ENCODE results near the gene NR2E1. TPM values are rescaled to one million over a fixed set of nuclear protein-coding genes. Genes with fewer than 3 reads are reported as not detected.

Gene NR2E1
- total RNA-seq, 1 donor from 2014 or later: not detected

DNA sequence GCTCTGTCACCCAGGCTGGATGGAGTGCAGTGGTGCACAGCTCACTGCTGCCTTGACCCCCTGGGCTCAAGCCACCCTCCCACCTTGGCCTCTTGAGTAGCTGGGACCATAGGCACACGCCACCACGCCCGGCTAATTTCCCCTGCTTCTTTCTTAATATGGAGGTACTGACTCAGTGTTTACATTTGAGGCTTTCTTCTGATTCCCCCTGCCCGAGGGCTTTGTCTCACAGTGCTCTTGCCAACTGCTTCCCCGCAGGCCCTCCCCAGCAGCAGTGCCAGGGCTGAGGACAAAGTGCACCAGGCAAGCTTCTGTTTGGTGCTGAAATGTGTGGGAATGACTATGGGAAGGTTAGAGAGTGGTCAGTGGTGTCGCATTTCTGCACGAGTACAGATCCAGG lies 34.8 kb downstream of the NR2E1 start:
- H3K4me3 Mint-ChIP-seq (ENCODE audit: unreplicated experiment): no peak overlapping the region
- H3K9ac ChIP-seq (ENCODE audit: low read length): no peak overlapping the region
- no peaks in the 10 kb centered on the region for H3K27me3 ChIP-seq (ENCODE audit: insufficient read depth, low read length)
- H3K9me3 Mint-ChIP-seq (ENCODE audit: unreplicated experiment): no peaks in the 10 kb centered on the region
- peaks cover 13% of the 10 kb centered on the region for H3K36me3 Mint-ChIP-seq (ENCODE audit: low read depth, unreplicated experiment)
- H2AFZ ChIP-seq (ENCODE audit: low read depth, low read length): no peak overlapping the region
- H3K79me2 ChIP-seq (ENCODE audit: insufficient read depth, low read length): no peaks in the 10 kb centered on the region
- H3K9me3 ChIP-seq (ENCODE audit: insufficient read depth, low read depth, low read length): no peaks in the 10 kb centered on the region
- no peaks in the 10 kb centered on the region for H3K4me1 Mint-ChIP-seq (ENCODE audit: low read depth, unreplicated experiment)
- DNase-seq (ENCODE audit: low read depth): peak; percentile 62
- H3K4me2 ChIP-seq (ENCODE audit: low read length): no peak overlapping the region
- no peaks in the 10 kb centered on the region for H3K27me3 Mint-ChIP-seq (ENCODE audit: low read depth, unreplicated experiment)
- TF ChIP-seq, protein P1, sequence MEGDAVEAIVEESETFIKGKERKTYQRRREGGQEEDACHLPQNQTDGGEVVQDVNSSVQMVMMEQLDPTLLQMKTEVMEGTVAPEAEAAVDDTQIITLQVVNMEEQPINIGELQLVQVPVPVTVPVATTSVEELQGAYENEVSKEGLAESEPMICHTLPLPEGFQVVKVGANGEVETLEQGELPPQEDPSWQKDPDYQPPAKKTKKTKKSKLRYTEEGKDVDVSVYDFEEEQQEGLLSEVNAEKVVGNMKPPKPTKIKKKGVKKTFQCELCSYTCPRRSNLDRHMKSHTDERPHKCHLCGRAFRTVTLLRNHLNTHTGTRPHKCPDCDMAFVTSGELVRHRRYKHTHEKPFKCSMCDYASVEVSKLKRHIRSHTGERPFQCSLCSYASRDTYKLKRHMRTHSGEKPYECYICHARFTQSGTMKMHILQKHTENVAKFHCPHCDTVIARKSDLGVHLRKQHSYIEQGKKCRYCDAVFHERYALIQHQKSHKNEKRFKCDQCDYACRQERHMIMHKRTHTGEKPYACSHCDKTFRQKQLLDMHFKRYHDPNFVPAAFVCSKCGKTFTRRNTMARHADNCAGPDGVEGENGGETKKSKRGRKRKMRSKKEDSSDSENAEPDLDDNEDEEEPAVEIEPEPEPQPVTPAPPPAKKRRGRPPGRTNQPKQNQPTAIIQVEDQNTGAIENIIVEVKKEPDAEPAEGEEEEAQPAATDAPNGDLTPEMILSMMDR (IDR thresholded peaks at IDR 0.05; ENCODE audit: insufficient read depth, low read depth, low read length): no peak
- TF ChIP-seq EZH2 (IDR thresholded peaks at IDR 0.05; ENCODE audit: insufficient read depth, low read length): no peak
- H4K20me1 ChIP-seq (ENCODE audit: insufficient read depth, low read length): no peaks in the 10 kb centered on the region
- H3K4me1 ChIP-seq (ENCODE audit: insufficient read depth, low read length): peaks cover 7% of the 10 kb centered on the region
- no peaks in the 10 kb centered on the region for H3K36me3 ChIP-seq (ENCODE audit: insufficient read depth, low read length)
- no peak overlapping the region for H3K27ac Mint-ChIP-seq (ENCODE audit: unreplicated experiment)
- no peak overlapping the region for H3K27ac ChIP-seq (ENCODE audit: low read depth, low read length)
- no peak for FAIRE-seq
- H3K4me3 ChIP-seq (ENCODE audit: insufficient read depth, low read depth, low read length): no peak overlapping the region

DNA sequence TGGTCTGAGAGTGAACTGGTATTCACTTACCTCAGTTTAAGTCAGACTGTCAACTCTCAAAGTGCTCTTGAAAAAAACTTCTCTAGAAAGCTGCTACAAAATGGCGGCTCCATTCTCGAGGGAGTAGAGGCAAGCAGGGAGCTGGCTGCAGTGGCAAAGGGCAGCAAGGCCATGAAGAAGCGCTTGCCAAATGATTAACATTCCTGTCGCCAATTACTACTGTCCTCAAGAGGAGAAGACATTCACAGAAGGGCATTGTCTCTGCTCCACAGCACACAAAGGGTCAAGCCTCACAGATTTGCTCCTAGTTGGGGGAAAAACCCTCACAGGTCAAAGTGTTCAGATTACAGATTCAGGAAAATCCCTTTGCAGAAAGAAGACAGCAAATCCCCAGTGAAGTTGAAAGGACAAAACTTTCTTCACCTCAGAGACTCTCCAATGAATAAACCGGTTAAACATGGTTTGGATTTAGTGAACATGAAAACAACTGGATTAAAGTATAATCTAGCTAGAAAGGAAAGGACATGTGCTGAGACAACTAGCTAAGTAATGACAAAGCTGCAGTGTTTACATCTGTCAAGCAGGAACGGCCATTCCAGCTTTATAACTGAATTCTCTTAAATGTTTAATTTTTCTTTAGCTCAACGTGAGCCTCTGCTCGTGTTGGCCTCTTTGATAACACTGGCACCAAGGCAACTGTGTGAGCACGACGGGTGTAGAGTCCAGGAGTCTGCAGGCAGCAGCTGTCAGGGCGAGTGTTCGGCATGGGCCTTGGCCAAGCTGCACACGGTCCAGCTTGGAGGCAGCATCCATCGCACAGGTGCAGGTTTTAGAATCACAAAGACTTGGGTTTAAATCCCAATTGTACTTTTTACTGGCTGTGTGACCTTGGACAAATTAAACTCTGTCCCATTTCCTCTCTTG lies 37.6 kb downstream of the NR2E1 start:
- TF ChIP-seq EZH2 (IDR thresholded peaks at IDR 0.05; ENCODE audit: insufficient read depth, low read length): no peak
- TF ChIP-seq, protein P1 (IDR thresholded peaks at IDR 0.05; ENCODE audit: insufficient read depth, low read depth, low read length): no peak
- no peaks in the 10 kb centered on the region for H3K4me1 Mint-ChIP-seq (ENCODE audit: low read depth, unreplicated experiment)
- Histone ChIP-seq H3K4me2 (ENCODE audit: low read length) (no peak overlapping the region), H3K4me3 (ENCODE audit: insufficient read depth, low read depth, low read length) (no peak overlapping the region), H3K27ac (ENCODE audit: low read depth, low read length) (no peak overlapping the region), H3K36me3 (ENCODE audit: insufficient read depth, low read length) (no peaks in the 10 kb centered on the region), H3K27me3 (ENCODE audit: insufficient read depth, low read length) (no peaks in the 10 kb centered on the region), H3K79me2 (ENCODE audit: insufficient read depth, low read length) (no peaks in the 10 kb centered on the region), H3K4me1 (ENCODE audit: insufficient read depth, low read length) (peaks cover 7% of the 10 kb centered on the region), H4K20me1 (ENCODE audit: insufficient read depth, low read length) (no peaks in the 10 kb centered on the region), H3K9me3 (ENCODE audit: insufficient read depth, low read depth, low read length) (no peaks in the 10 kb centered on the region), H3K9ac (ENCODE audit: low read length) (no peak overlapping the region), H2AFZ (ENCODE audit: low read depth, low read length) (no peak overlapping the region)
- no peak overlapping the region for H3K4me3 Mint-ChIP-seq (ENCODE audit: unreplicated experiment)
- peaks cover 16% of the 10 kb centered on the region for H3K36me3 Mint-ChIP-seq (ENCODE audit: low read depth, unreplicated experiment)
- no peak overlapping the region for H3K27ac Mint-ChIP-seq (ENCODE audit: unreplicated experiment)
- no peaks in the 10 kb centered on the region for H3K27me3 Mint-ChIP-seq (ENCODE audit: low read depth, unreplicated experiment)
- no peak for FAIRE-seq
- DNase-seq (ENCODE audit: low read depth): no peak
- no peaks in the 10 kb centered on the region for H3K9me3 Mint-ChIP-seq (ENCODE audit: unreplicated experiment)

DNA sequence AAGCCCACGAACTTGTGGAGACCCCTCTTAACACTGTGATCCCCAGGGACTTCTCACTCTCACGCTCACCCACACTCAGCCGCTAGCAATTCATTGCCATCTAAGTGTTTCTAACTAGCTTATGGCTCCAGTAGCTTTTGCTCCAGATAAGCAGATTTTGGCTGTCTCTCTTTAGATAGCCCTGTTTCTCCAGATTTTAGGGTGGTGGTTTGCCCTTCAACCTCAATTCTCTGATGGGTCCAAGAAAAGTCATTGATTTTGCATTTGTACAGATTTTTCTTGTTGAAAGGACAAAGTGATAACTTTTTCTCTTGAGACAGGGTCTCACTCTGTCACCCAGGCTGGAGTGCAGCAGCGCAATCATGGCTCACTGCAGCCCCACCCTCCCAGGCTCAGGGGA lies 41.2 kb downstream of the NR2E1 start:
- H2AFZ ChIP-seq (ENCODE audit: low read depth, low read length): no peak overlapping the region
- no peaks in the 10 kb centered on the region for H3K4me1 ChIP-seq (ENCODE audit: insufficient read depth, low read length)
- no peaks in the 10 kb centered on the region for H3K27me3 Mint-ChIP-seq (ENCODE audit: low read depth, unreplicated experiment)
- no peak overlapping the region for H3K4me3 Mint-ChIP-seq (ENCODE audit: unreplicated experiment)
- no peaks in the 10 kb centered on the region for H3K4me1 Mint-ChIP-seq (ENCODE audit: low read depth, unreplicated experiment)
- no peak for FAIRE-seq
- H3K36me3 ChIP-seq (ENCODE audit: insufficient read depth, low read length): peaks cover 5% of the 10 kb centered on the region
- no peak overlapping the region for H3K4me3 ChIP-seq (ENCODE audit: insufficient read depth, low read depth, low read length)
- TF ChIP-seq, protein P1 (IDR thresholded peaks at IDR 0.05; ENCODE audit: insufficient read depth, low read depth, low read length): no peak
- no peak for TF ChIP-seq EZH2 (IDR thresholded peaks at IDR 0.05; ENCODE audit: insufficient read depth, low read length)
- H4K20me1 ChIP-seq (ENCODE audit: insufficient read depth, low read length): peaks cover 15% of the 10 kb centered on the region
- H3K79me2 ChIP-seq (ENCODE audit: insufficient read depth, low read length): no peaks in the 10 kb centered on the region
- DNase-seq (ENCODE audit: low read depth): no peak
- peaks cover 13% of the 10 kb centered on the region for H3K36me3 Mint-ChIP-seq (ENCODE audit: low read depth, unreplicated experiment)
- H3K9me3 Mint-ChIP-seq (ENCODE audit: unreplicated experiment): no peaks in the 10 kb centered on the region
- no peak overlapping the region for H3K27ac ChIP-seq (ENCODE audit: low read depth, low read length)
- no peaks in the 10 kb centered on the region for H3K27me3 ChIP-seq (ENCODE audit: insufficient read depth, low read length)
- H3K9ac ChIP-seq (ENCODE audit: low read length): no peak overlapping the region
- H3K4me2 ChIP-seq (ENCODE audit: low read length): no peak overlapping the region
- no peaks in the 10 kb centered on the region for H3K9me3 ChIP-seq (ENCODE audit: insufficient read depth, low read depth, low read length)
- H3K27ac Mint-ChIP-seq (ENCODE audit: unreplicated experiment): no peak overlapping the region
